ENCODE data around the gene AIDA. TPM values are rescaled to one million over a fixed set of nuclear protein-coding genes. Genes with fewer than 3 reads are reported as not detected.
A peak's percentile ranks its signal among the peaks of the same experiment; 100 is the strongest.
"Not testable (repeated sequence)": the region's sequence is repeated elsewhere in the genome, so short reads cannot be mapped to it uniquely, and the experiment has no call there.

AIDA gene
- total RNA-seq, 1 donor from 2014 or later = 72.3 TPM

- DNase-seq (ENCODE audit: extremely low read depth, low read depth, low spot score) = peak; percentile 86
Observed at GRCh38 chr1:222713091-222713961, 1.0 kb upstream of the AIDA start.

GRCh38 chr1:222711319-222712252, 705 bp downstream of the AIDA start:
- no peak for DNase-seq (ENCODE audit: extremely low read depth, low read depth, low spot score)

GRCh38 chr1:222709700-222710153, 2.6 kb downstream of the AIDA start:
- no peak for DNase-seq (ENCODE audit: extremely low read depth, low read depth, low spot score)

- DNase-seq (ENCODE audit: extremely low read depth, low read depth, low spot score) = no peak
Observed at GRCh38 chr1:222706815-222707214, 5.5 kb downstream of the AIDA start.

- DNase-seq (ENCODE audit: extremely low read depth, low read depth, low spot score) = no peak
Observed at GRCh38 chr1:222704260-222704659, 8.0 kb downstream of the AIDA start.

- DNase-seq (ENCODE audit: extremely low read depth, low read depth, low spot score) = no peak
Observed at GRCh38 chr1:222702210-222702609, 10.1 kb downstream of the AIDA start.

GRCh38 chr1:222697826-222698225, 14.5 kb downstream of the AIDA start:
- DNase-seq (ENCODE audit: extremely low read depth, low read depth, low spot score) = no peak

GRCh38 chr1:222697203-222697602, 15.1 kb downstream of the AIDA start:
- DNase-seq (ENCODE audit: extremely low read depth, low read depth, low spot score) = no peak

GRCh38 chr1:222696741-222697140, 15.6 kb downstream of the AIDA start:
- no peak for DNase-seq (ENCODE audit: extremely low read depth, low read depth, low spot score)

- DNase-seq (ENCODE audit: extremely low read depth, low read depth, low spot score) = no peak
Observed at GRCh38 chr1:222694927-222695326, 17.4 kb downstream of the AIDA start.

GRCh38 chr1:222691016-222691415, 21.3 kb downstream of the AIDA start:
- no peak for DNase-seq (ENCODE audit: extremely low read depth, low read depth, low spot score)

GRCh38 chr1:222680080-222680479, 32.2 kb downstream of the AIDA start:
- DNase-seq (ENCODE audit: extremely low read depth, low read depth, low spot score) = no peak

GRCh38 chr1:222670110-222670509, 42.2 kb downstream of the AIDA start:
- DNase-seq (ENCODE audit: extremely low read depth, low read depth, low spot score) = no peak

- not testable (repeated sequence) for DNase-seq (ENCODE audit: extremely low read depth, low read depth, low spot score)
Observed at GRCh38 chr1:222669107-222669506, 43.2 kb downstream of the AIDA start.

- DNase-seq (ENCODE audit: extremely low read depth, low read depth, low spot score) = not testable (repeated sequence)
Observed at GRCh38 chr1:222668184-222668583, 44.1 kb downstream of the AIDA start.

GRCh38 chr1:222665964-222666363, 46.3 kb downstream of the AIDA start:
- DNase-seq (ENCODE audit: extremely low read depth, low read depth, low spot score) = no peak

- no peak for DNase-seq (ENCODE audit: extremely low read depth, low read depth, low spot score)
Observed at GRCh38 chr1:222663431-222663934, 48.8 kb downstream of the AIDA start.

GRCh38 chr1:222657899-222658298, 54.4 kb downstream of the AIDA start:
- no peak for DNase-seq (ENCODE audit: extremely low read depth, low read depth, low spot score)

- no peak for DNase-seq (ENCODE audit: extremely low read depth, low read depth, low spot score)
Observed at GRCh38 chr1:222656391-222657155, 55.7 kb downstream of the AIDA start.

- DNase-seq (ENCODE audit: extremely low read depth, low read depth, low spot score) = no peak
Observed at GRCh38 chr1:222654849-222655248, 57.4 kb downstream of the AIDA start.

Measured in glomerular endothelial cell (primary cell).